HUES64 (cell line): ENCODE results near the gene LRRC37B.
"Not testable (repeated sequence)": the region's sequence is repeated elsewhere in the genome, so short reads cannot be mapped to it uniquely, and the experiment has no call there.

Source experiments
- H3K27ac ChIP-seq: 2 replicates; pipeline ENCODE4 v1.7.0; 2013; ENCODE audit warnings: low read depth, low read length, inconsistent platforms
- H3K27me3 ChIP-seq: 2 replicates; pipeline ENCODE4 v1.6.1; 2013; ENCODE audit warnings: mild to moderate bottlenecking, low read length; ENCODE audit not compliant: insufficient read depth
- H3K36me3 ChIP-seq: 2 replicates; pipeline ENCODE4 v1.6.1; 2013; ENCODE audit warnings: mild to moderate bottlenecking, low read length; ENCODE audit not compliant: insufficient read depth
- H3K4me1 ChIP-seq: 2 replicates; pipeline ENCODE4 v1.6.1; 2013; ENCODE audit warnings: mild to moderate bottlenecking, low read length, moderate library complexity; ENCODE audit not compliant: insufficient read depth
- H3K4me3 ChIP-seq: 2 replicates; pipeline ENCODE4 v1.5.1; 2013; ENCODE audit warnings: mild to moderate bottlenecking, low read length, moderate library complexity
- H3K9ac ChIP-seq: 2 replicates; pipeline ENCODE4 v1.6.1; 2013; ENCODE audit warnings: mild to moderate bottlenecking, low read depth, low read length
- H3K9me3 ChIP-seq: 2 replicates; pipeline ENCODE4 v1.6.1; 2013; ENCODE audit warnings: low read depth, low read length; ENCODE audit not compliant: insufficient read depth
- WGBS: fragments of 150-250, 120-280 bp; methylation state at CpG from one replicate; pipeline ENCODE4 v1.1.7; 2013; ENCODE audit warnings: missing lambda C conversion rate; 5-methylcytosine and 5-hydroxymethylcytosine counted together

The LRRC37B gene

GRCh38 chr17:32066863-32067642 is 59.9 kb downstream of the LRRC37B start:
- H3K36me3 ChIP-seq, H3K9me3 ChIP-seq, H3K9ac ChIP-seq, H3K4me1 ChIP-seq, H3K27ac ChIP-seq, H3K27me3 ChIP-seq: not testable (repeated sequence)
- WGBS: 78% methylated on average over 8 of the region's 25 CpGs
- 0 out of 2 replicates have a peak overlapping the region, but pooled peaks have one; percentile 34 for H3K4me3 ChIP-seq

GRCh38 chr17:32069067-32069466 is 61.9 kb downstream of the LRRC37B start:
- not testable (repeated sequence) for H3K27me3 ChIP-seq, H3K4me3 ChIP-seq, H3K4me1 ChIP-seq, H3K36me3 ChIP-seq, H3K9ac ChIP-seq, H3K27ac ChIP-seq, H3K9me3 ChIP-seq
- 87% methylated on average over 2 of the region's 2 CpGs for WGBS

GRCh38 chr17:32071961-32072360 is 64.8 kb downstream of the LRRC37B start:
- not testable (repeated sequence) for H3K9me3 ChIP-seq, H3K4me3 ChIP-seq, H3K9ac ChIP-seq, H3K36me3 ChIP-seq, H3K4me1 ChIP-seq, H3K27ac ChIP-seq, H3K27me3 ChIP-seq
- 93% methylated on average over 3 of the region's 4 CpGs for whole genome bisulfite sequencing

- H3K27me3 ChIP-seq, H3K4me3 ChIP-seq, H3K27ac ChIP-seq, H3K9me3 ChIP-seq, H3K9ac ChIP-seq, H3K36me3 ChIP-seq, H3K4me1 ChIP-seq: not testable (repeated sequence)
- no CpG with 5 or more reads among the region's 4 CpGs for WGBS
Measured at GRCh38 chr17:32073131-32073530, 65.9 kb downstream of the LRRC37B start.

- not testable (repeated sequence) for H3K4me3 ChIP-seq, H3K9ac ChIP-seq, H3K27me3 ChIP-seq, H3K9me3 ChIP-seq, H3K27ac ChIP-seq, H3K36me3 ChIP-seq, H3K4me1 ChIP-seq
- WGBS: 32% methylated on average over 8 of the region's 10 CpGs
Measured at GRCh38 chr17:32079753-32080152, 72.6 kb downstream of the LRRC37B start.

- Histone ChIP-seq H3K4me3 (peak overlapping the region; percentile 57), H3K9ac (peak overlapping the region; percentile 66), H3K27ac (peak overlapping the region; percentile 88)
- H3K36me3 ChIP-seq, H3K4me1 ChIP-seq, H3K9me3 ChIP-seq, H3K27me3 ChIP-seq: not testable (repeated sequence)
- WGBS: 0% methylated on average over 6 of the region's 17 CpGs
Measured at GRCh38 chr17:32083550-32083979, 76.4 kb downstream of the LRRC37B start.

- not testable (repeated sequence) for H3K9me3 ChIP-seq, H3K27me3 ChIP-seq, H3K36me3 ChIP-seq, H3K4me1 ChIP-seq
- H3K4me3 ChIP-seq: peak overlapping the region; percentile 57
- peak overlapping the region; percentile 66 for H3K9ac ChIP-seq
- WGBS: under 1% methylated on average over 6 of the region's 39 CpGs
- peak overlapping the region; percentile 88; the same call in 1 of the 2 replicates for H3K27ac ChIP-seq
Measured at GRCh38 chr17:32084003-32084941, 77.1 kb downstream of the LRRC37B start.

- H3K27me3 ChIP-seq, H3K9me3 ChIP-seq, H3K4me1 ChIP-seq, H3K36me3 ChIP-seq: not testable (repeated sequence)
- Histone ChIP-seq H3K9ac (peak overlapping the region; percentile 26; the same call in 1 of the 2 replicates), H3K27ac (peak overlapping the region; percentile 87; the same call in 1 of the 2 replicates), H3K4me3 (peak overlapping the region; percentile 28)
- 5% methylated on average over 12 of the region's 30 CpGs for WGBS
Measured at GRCh38 chr17:32084942-32085829, 78.0 kb downstream of the LRRC37B start.

- H3K4me3 ChIP-seq, H3K36me3 ChIP-seq, H3K9me3 ChIP-seq, H3K27ac ChIP-seq, H3K4me1 ChIP-seq, H3K9ac ChIP-seq, H3K27me3 ChIP-seq: not testable (repeated sequence)
- no CpG with 5 or more reads among the region's 4 CpGs for WGBS
Measured at GRCh38 chr17:32086833-32087232, 79.7 kb downstream of the LRRC37B start.

- not testable (repeated sequence) for H3K9me3 ChIP-seq, H3K27me3 ChIP-seq
Measured at GRCh38 chr17:32092062-32092461, 84.9 kb downstream of the LRRC37B start.

More at GRCh38 chr17:32092062-32092461, 84.9 kb downstream of the LRRC37B start:
- not testable (repeated sequence) for H3K9ac ChIP-seq, H3K4me3 ChIP-seq, H3K36me3 ChIP-seq, H3K27ac ChIP-seq, H3K4me1 ChIP-seq
- 90% methylated on average over 1 of the region's 1 CpG for WGBS
